SK-N-SH (cell line): ENCODE measurements around the gene DGKZ. TPM values are rescaled to one million over a fixed set of nuclear protein-coding genes. Genes with fewer than 3 reads are reported as not detected.

Experiments
- CTCF ChIA-PET: fragments of 300-600, 350-600 bp; formaldehyde crosslinking; extraction: SDS; loops from one replicate; lab custom pipeline; 2021; lab: Yijun Ruan, JAX
- POLR2A ChIA-PET: fragments of 350-600 bp; sonication (Branson Sonifier 250); formaldehyde crosslinking; extraction: SDS; loops from one replicate; lab custom pipeline; 2020; ENCODE audit warnings: antibody characterized with exemption, inconsistent platforms; lab: Yijun Ruan, JAX
- DNase-seq: peaks from one replicate; pipeline ENCODE4 v3.0.0; 2012
- H2AFZ ChIP-seq: fragments of 200-600 bp; sonication (generic); 2 replicates; pipeline ENCODE4 v1.8.1; 2016; ENCODE audit warnings: antibody characterized with exemption, mild to moderate bottlenecking, low read depth
- H3F3A ChIP-seq: fragments of 200-600 bp; sonication (generic); replicated peaks from 2 replicates; pipeline ENCODE3; 2016; ENCODE audit warnings: antibody characterized with exemption, mild to moderate bottlenecking; ENCODE audit not compliant: insufficient read depth
- H3K27ac ChIP-seq, 2 experiments: fragments of 200-500 bp in 1 of 2; fragments of 200-600 bp in 1 of 2; sonication (Bioruptor generic) in 1 of 2; sonication (generic), shearing (Covaris generic) in 1 of 2; 2 replicates each; pipeline versions ENCODE4 v1.5.1 to v1.6.1; 2014 to 2016; ENCODE audit warnings: low read depth in 2 of 2, inconsistent platforms in 1 of 2, low read length in 1 of 2, mild to moderate bottlenecking in 1 of 2, mixed read lengths in 1 of 2
- H3K27me3 ChIP-seq: fragments of 200-600 bp; sonication (generic), shearing (Covaris generic); 2 replicates; pipeline ENCODE4 v1.6.1; 2016; ENCODE audit warnings: mixed run types; ENCODE audit not compliant: insufficient read depth
- H3K36me3 ChIP-seq, 2 experiments: fragments of 200-500 bp in 1 of 2; fragments of 200-600 bp in 1 of 2; sonication (Bioruptor generic) in 1 of 2; sonication (generic) in 1 of 2; replicated peaks in 1 of 2; 2 replicates each; pipeline versions ENCODE3 to v1.5.1; 2014 to 2016; ENCODE audit warnings: low read length in 1 of 2, mild to moderate bottlenecking in 1 of 2; ENCODE audit not compliant: insufficient read depth in 2 of 2, control insufficient read depth in 1 of 2
- H3K4me1 ChIP-seq, 2 experiments: fragments of 200-500 bp in 1 of 2; fragments of 200-600 bp in 1 of 2; sonication (Bioruptor generic) in 1 of 2; sonication (generic), shearing (Covaris generic) in 1 of 2; 2 replicates each; pipeline versions ENCODE4 v1.5.1 to v1.6.1; 2014 to 2016; ENCODE audit warnings: low read depth in 1 of 2, low read length in 1 of 2, mixed run types in 1 of 2; ENCODE audit not compliant: insufficient read depth in 2 of 2, control insufficient read depth in 1 of 2
- H3K4me2 ChIP-seq: fragments of 200-600 bp; sonication (generic), shearing (Covaris generic); 2 replicates; pipeline ENCODE4 v1.6.1; 2017; ENCODE audit warnings: mixed run types
- H3K4me3 ChIP-seq, 2 experiments: fragments of 200-500 bp in 1 of 2; fragments of 200-600 bp in 1 of 2; sonication (Bioruptor generic) in 1 of 2; sonication (generic), shearing (Covaris generic) in 1 of 2; 2 replicates each; pipeline versions ENCODE4 v1.5.1 to v1.8.1; 2014 to 2016; ENCODE audit warnings: low read depth in 2 of 2, inconsistent platforms in 1 of 2, low read length in 1 of 2, mild to moderate bottlenecking in 1 of 2, mixed read lengths in 1 of 2, moderate library complexity in 1 of 2
- H3K79me2 ChIP-seq: fragments of 200-600 bp; sonication (generic); 2 replicates; pipeline ENCODE4 v1.8.1; 2017; ENCODE audit warnings: mild to moderate bottlenecking; ENCODE audit not compliant: insufficient read depth
- H3K9ac ChIP-seq: fragments of 200-600 bp; sonication (generic); 2 replicates; pipeline ENCODE4 v1.6.1; 2017; ENCODE audit warnings: mixed run types
- H3K9me2 ChIP-seq: fragments of 200-600 bp; sonication (generic); 2 replicates; pipeline ENCODE4 v1.6.1; 2017; ENCODE audit warnings: mixed run types
- H3K9me3 ChIP-seq: fragments of 200-600 bp; sonication (generic); 2 replicates; pipeline ENCODE4 v1.6.1; 2017; ENCODE audit warnings: mixed run types, mild to moderate bottlenecking, moderate library complexity
- H4K20me1 ChIP-seq: fragments of 200-600 bp; sonication (generic); 2 replicates; pipeline ENCODE4 v1.6.1; 2017; ENCODE audit warnings: mild to moderate bottlenecking, mixed run types; ENCODE audit not compliant: insufficient read depth
- ELF1 ChIP-seq: IDR thresholded peaks from 2 replicates; pipeline ENCODE4 v1.4.0; 2012
- FOXM1 ChIP-seq: IDR thresholded peaks from 2 replicates; pipeline ENCODE4 v1.4.0; 2012; ENCODE audit warnings: low read depth, mild to moderate bottlenecking
- JUND ChIP-seq: IDR thresholded peaks from 2 replicates; pipeline ENCODE4 v1.4.0; 2012
- MEF2A ChIP-seq: IDR thresholded peaks from 2 replicates; pipeline ENCODE4 v1.4.0; 2012; ENCODE audit warnings: low read depth, borderline replicate concordance
- MXI1 ChIP-seq: IDR thresholded peaks from 2 replicates; pipeline ENCODE4 v1.6.1; 2012; ENCODE audit warnings: mild to moderate bottlenecking, low read depth, low read length, improper control_type of control experiment
- RAD21 ChIP-seq: IDR thresholded peaks from 2 replicates; pipeline ENCODE4 v1.6.1; 2012; ENCODE audit warnings: mild to moderate bottlenecking, low read length
- RFX5 ChIP-seq: IDR thresholded peaks from 2 replicates; pipeline ENCODE4 v1.6.1; 2012; ENCODE audit warnings: mild to moderate bottlenecking, improper control_type of control experiment, low read length
- RXRA ChIP-seq: IDR thresholded peaks from 2 replicates; pipeline ENCODE4 v1.4.0; 2012; ENCODE audit warnings: low read depth, mild to moderate bottlenecking, borderline replicate concordance
- SMC3 ChIP-seq: IDR thresholded peaks from 2 replicates; pipeline ENCODE4 v1.6.1; 2012; ENCODE audit warnings: low read depth, low read length, improper control_type of control experiment
- TEAD4 ChIP-seq: IDR thresholded peaks from 2 replicates; pipeline ENCODE4 v1.4.0; 2012; ENCODE audit warnings: mild to moderate bottlenecking, borderline replicate concordance; ENCODE audit not compliant: insufficient read depth
- WGBS: methylation state at CpG from one replicate; pipeline ENCODE4 v1.1.6; 2017; ENCODE audit warnings: low lambda C conversion rate; 5-methylcytosine and 5-hydroxymethylcytosine counted together
- polyA plus RNA-seq, 3 experiments: library from polyadenylated mRNA; depleted of rRNA; stranded (reverse); fragments of >200 nt; gene quantifications; 2 replicates each; pipeline ENCODE4 v1.2.3, GENCODE V29; 2012
- TF ChIP-seq, protein P1 (sequence below): IDR thresholded peaks from 2 replicates; pipeline ENCODE4; 2012
- TF ChIP-seq, protein P2 (sequence below): fragments of 150-350 bp; IDR thresholded peaks from 2 replicates; pipeline ENCODE4 v1.6.1; 2017; ENCODE audit warnings: antibody characterized with exemption, low read length, low read depth, borderline replicate concordance
- TF ChIP-seq, protein P3 (sequence below): IDR thresholded peaks from 2 replicates; pipeline ENCODE4 v1.4.0; 2012; ENCODE audit warnings: low read depth
- TF ChIP-seq, protein P4 (sequence below): IDR thresholded peaks from 2 replicates; pipeline ENCODE4 v1.6.1; 2012; ENCODE audit warnings: mild to moderate bottlenecking, low read depth, low read length, moderate library complexity
- TF ChIP-seq, protein P5 (sequence below): fragments of 200-600 bp; sonication (generic); IDR thresholded peaks from 2 replicates; pipeline ENCODE4 v1.6.1; 2017; ENCODE audit warnings: antibody characterized with exemption, mild to moderate bottlenecking, moderate library complexity
- TF ChIP-seq, protein P6 (sequence below): IDR thresholded peaks from 2 replicates; pipeline ENCODE4 v1.4.0; 2012; ENCODE audit warnings: low read depth, borderline replicate concordance

Gene DGKZ
- polyA plus RNA-seq, 1 of the 3 experiments (the other 2 are of a cell fraction): 33.2 TPM

DNA sequence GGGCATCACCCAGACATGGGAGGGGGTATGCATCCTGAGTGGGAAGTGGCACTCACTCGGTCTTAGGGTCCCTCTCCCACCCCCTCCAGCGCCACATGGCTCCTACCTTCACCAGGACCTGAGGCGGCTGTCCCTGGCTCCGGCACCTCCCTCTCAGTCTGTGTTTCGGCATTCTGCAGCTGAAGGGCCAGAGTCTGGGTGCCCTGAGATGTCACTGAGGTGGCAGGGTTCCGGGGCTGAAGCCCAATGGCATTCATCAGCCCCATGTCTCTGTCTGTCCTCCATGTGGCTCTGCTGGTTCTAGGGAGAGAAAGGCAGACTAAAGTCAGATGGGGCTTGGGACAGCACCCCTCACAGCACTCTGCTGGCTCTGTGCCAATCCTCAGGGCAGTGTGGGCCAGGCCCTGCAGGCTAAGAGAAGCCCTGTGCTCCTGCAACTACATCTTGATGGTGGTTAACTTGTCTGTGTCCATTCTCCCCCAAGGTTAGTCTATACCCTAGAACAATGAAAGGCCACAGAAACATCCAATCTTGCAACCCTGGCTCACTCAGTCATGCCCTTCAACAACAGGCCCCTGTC, 61.2 kb downstream of the DGKZ start:
- CTCF ChIA-PET: interaction anchor here (0.6 to 4.5 kb wide), 6 partner anchors 9 to 63 kb away, joined by 3 to 26 read pairs (median 3); partner anchors contain the start of gene CHRM4
- no peaks in the 10 kb centered on the region for H3K79me2 ChIP-seq
- peaks cover 13 to 22% of the 10 kb centered on the region in 2 experiments for H3K36me3 ChIP-seq
- DNase-seq: no peak
- H3K4me3 ChIP-seq: no peak overlapping the region
- no peaks in the 10 kb centered on the region for H3K9me3 ChIP-seq
- WGBS: 100% methylated on average over 3 of the region's 6 CpGs
- no peak overlapping the region for H3K27ac ChIP-seq
- no peak overlapping the region for H3K9ac ChIP-seq
- H3K4me2 ChIP-seq: no peak overlapping the region
- TF ChIP-seq, protein P1, sequence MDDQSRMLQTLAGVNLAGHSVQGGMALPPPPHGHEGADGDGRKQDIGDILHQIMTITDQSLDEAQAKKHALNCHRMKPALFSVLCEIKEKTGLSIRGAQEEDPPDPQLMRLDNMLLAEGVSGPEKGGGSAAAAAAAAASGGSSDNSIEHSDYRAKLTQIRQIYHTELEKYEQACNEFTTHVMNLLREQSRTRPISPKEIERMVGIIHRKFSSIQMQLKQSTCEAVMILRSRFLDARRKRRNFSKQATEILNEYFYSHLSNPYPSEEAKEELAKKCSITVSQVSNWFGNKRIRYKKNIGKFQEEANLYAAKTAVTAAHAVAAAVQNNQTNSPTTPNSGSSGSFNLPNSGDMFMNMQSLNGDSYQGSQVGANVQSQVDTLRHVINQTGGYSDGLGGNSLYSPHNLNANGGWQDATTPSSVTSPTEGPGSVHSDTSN: no peak
- TF ChIP-seq, protein P2, sequence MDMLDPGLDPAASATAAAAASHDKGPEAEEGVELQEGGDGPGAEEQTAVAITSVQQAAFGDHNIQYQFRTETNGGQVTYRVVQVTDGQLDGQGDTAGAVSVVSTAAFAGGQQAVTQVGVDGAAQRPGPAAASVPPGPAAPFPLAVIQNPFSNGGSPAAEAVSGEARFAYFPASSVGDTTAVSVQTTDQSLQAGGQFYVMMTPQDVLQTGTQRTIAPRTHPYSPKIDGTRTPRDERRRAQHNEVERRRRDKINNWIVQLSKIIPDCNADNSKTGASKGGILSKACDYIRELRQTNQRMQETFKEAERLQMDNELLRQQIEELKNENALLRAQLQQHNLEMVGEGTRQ: no peak
- TF ChIP-seq, protein P3, sequence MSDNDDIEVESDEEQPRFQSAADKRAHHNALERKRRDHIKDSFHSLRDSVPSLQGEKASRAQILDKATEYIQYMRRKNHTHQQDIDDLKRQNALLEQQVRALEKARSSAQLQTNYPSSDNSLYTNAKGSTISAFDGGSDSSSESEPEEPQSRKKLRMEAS: no peak
- TF ChIP-seq JUND: no peak
- TF ChIP-seq, protein P4, sequence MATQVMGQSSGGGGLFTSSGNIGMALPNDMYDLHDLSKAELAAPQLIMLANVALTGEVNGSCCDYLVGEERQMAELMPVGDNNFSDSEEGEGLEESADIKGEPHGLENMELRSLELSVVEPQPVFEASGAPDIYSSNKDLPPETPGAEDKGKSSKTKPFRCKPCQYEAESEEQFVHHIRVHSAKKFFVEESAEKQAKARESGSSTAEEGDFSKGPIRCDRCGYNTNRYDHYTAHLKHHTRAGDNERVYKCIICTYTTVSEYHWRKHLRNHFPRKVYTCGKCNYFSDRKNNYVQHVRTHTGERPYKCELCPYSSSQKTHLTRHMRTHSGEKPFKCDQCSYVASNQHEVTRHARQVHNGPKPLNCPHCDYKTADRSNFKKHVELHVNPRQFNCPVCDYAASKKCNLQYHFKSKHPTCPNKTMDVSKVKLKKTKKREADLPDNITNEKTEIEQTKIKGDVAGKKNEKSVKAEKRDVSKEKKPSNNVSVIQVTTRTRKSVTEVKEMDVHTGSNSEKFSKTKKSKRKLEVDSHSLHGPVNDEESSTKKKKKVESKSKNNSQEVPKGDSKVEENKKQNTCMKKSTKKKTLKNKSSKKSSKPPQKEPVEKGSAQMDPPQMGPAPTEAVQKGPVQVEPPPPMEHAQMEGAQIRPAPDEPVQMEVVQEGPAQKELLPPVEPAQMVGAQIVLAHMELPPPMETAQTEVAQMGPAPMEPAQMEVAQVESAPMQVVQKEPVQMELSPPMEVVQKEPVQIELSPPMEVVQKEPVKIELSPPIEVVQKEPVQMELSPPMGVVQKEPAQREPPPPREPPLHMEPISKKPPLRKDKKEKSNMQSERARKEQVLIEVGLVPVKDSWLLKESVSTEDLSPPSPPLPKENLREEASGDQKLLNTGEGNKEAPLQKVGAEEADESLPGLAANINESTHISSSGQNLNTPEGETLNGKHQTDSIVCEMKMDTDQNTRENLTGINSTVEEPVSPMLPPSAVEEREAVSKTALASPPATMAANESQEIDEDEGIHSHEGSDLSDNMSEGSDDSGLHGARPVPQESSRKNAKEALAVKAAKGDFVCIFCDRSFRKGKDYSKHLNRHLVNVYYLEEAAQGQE: no peak
- H3K9me2 ChIP-seq: no peaks in the 10 kb centered on the region
- H3F3A ChIP-seq: no peaks in the 10 kb centered on the region
- POLR2A ChIA-PET: interaction anchor here (1.2 kb wide), 1 partner anchor 9 kb away, joined by 3 read pairs; no protein-coding TSS in a partner anchor
- H4K20me1 ChIP-seq: no peaks in the 10 kb centered on the region
- H3K27me3 ChIP-seq: no peaks in the 10 kb centered on the region
- H2AFZ ChIP-seq: no peak overlapping the region
- H3K4me1 ChIP-seq: peaks cover 0 to under 1% of the 10 kb centered on the region in 2 experiments; a peak in 1 of 4 replicates

DNA sequence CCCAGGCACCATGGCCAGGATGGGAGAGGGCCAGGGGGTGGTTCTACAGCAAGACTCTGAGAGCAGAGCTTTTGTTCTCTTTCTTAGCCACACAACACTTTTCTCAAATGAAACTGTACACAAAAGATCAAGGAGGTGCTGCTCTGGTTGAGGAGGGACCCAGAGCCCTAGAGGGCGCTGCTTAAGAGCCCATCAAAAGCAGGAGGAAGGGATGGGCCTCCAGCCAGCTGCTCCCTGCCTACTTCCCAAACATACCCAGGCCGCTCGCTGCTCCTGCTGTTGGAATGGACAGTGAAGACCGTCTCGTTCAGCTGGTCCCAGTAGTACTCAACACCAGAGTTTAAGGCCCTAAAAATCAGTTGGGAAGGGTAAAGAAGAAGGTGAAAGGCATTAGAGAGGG, 62.8 kb downstream of the DGKZ start:
- Histone ChIP-seq H2AFZ (no peak overlapping the region), H4K20me1 (no peaks in the 10 kb centered on the region), H3K4me1 (peaks cover 0 to 5% of the 10 kb centered on the region in 2 experiments; a peak in 1 of 4 replicates), H3K27me3 (no peaks in the 10 kb centered on the region), H3K9me2 (no peaks in the 10 kb centered on the region), H3K4me3 (no peak overlapping the region), H3K36me3 (peaks cover 7 to 33% of the 10 kb centered on the region in 2 experiments), H3K9me3 (no peaks in the 10 kb centered on the region), H3F3A (no peaks in the 10 kb centered on the region), H3K27ac (no peak overlapping the region), H3K9ac (no peak overlapping the region), H3K79me2 (no peaks in the 10 kb centered on the region), H3K4me2 (no peak overlapping the region)
- POLR2A ChIA-PET: no interaction called here
- no peak for DNase-seq
- 91% methylated on average over 5 of the region's 5 CpGs for WGBS
- CTCF ChIA-PET: interaction anchor here (0.6 to 4.5 kb wide), 5 partner anchors 20 to 208 kb away, joined by 3 to 26 read pairs (median 3); partner anchors contain the start of genes ATG13, CHRM4 and HARBI1
- TF ChIP-seq RAD21 (0 out of 2 replicates have a peak, but pooled peaks have one; percentile 20), SMC3 (no peak), RFX5 (no peak), RXRA (no peak), TEAD4 (no peak), MXI1 (no peak), FOXM1 (no peak), MEF2A (no peak), ELF1 (no peak)
- TF ChIP-seq, protein P5, sequence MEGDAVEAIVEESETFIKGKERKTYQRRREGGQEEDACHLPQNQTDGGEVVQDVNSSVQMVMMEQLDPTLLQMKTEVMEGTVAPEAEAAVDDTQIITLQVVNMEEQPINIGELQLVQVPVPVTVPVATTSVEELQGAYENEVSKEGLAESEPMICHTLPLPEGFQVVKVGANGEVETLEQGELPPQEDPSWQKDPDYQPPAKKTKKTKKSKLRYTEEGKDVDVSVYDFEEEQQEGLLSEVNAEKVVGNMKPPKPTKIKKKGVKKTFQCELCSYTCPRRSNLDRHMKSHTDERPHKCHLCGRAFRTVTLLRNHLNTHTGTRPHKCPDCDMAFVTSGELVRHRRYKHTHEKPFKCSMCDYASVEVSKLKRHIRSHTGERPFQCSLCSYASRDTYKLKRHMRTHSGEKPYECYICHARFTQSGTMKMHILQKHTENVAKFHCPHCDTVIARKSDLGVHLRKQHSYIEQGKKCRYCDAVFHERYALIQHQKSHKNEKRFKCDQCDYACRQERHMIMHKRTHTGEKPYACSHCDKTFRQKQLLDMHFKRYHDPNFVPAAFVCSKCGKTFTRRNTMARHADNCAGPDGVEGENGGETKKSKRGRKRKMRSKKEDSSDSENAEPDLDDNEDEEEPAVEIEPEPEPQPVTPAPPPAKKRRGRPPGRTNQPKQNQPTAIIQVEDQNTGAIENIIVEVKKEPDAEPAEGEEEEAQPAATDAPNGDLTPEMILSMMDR: peak; percentile 19; the same call in 1 of the 2 replicates
- TF ChIP-seq, protein P6, sequence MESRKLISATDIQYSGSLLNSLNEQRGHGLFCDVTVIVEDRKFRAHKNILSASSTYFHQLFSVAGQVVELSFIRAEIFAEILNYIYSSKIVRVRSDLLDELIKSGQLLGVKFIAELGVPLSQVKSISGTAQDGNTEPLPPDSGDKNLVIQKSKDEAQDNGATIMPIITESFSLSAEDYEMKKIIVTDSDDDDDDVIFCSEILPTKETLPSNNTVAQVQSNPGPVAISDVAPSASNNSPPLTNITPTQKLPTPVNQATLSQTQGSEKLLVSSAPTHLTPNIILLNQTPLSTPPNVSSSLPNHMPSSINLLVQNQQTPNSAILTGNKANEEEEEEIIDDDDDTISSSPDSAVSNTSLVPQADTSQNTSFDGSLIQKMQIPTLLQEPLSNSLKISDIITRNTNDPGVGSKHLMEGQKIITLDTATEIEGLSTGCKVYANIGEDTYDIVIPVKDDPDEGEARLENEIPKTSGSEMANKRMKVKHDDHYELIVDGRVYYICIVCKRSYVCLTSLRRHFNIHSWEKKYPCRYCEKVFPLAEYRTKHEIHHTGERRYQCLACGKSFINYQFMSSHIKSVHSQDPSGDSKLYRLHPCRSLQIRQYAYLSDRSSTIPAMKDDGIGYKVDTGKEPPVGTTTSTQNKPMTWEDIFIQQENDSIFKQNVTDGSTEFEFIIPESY: no peak
